Subcutaneous adipose tissue (tissue), 4 donors: Measurements from ENCODE around the gene IZUMO3. TPM values are rescaled to one million over a fixed set of nuclear protein-coding genes. Genes with fewer than 3 reads are reported as not detected.

ENCODE experiments used
- total RNA-seq, 4 donors: library from RNA; depleted of rRNA; stranded (reverse); fragments of >200 nt; gene quantifications; one replicate each; pipeline ENCODE4 v1.1.0, GENCODE V29; 2016
- TF ChIP-seq, protein P1 (sequence below): fragments of 450-650 bp; IDR thresholded peaks from one replicate; pipeline ENCODE4 v1.5.1; 2016; ENCODE audit warnings: low read depth, mild to moderate bottlenecking, control low read depth, antibody characterized with exemption, moderate library complexity

Gene IZUMO3, protein sequence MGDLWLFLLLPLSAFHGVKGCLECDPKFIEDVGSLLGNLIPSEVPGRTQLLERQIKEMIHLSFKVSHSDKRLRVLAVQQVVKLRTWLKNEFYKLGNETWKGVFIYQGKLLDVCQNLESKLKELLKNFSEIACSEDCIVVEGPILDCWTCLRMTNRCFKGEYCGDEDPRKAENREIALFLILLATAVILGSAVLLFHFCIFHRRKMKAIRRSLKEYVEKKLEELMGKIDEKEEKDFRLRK
- total RNA-seq = not detected

DNA sequence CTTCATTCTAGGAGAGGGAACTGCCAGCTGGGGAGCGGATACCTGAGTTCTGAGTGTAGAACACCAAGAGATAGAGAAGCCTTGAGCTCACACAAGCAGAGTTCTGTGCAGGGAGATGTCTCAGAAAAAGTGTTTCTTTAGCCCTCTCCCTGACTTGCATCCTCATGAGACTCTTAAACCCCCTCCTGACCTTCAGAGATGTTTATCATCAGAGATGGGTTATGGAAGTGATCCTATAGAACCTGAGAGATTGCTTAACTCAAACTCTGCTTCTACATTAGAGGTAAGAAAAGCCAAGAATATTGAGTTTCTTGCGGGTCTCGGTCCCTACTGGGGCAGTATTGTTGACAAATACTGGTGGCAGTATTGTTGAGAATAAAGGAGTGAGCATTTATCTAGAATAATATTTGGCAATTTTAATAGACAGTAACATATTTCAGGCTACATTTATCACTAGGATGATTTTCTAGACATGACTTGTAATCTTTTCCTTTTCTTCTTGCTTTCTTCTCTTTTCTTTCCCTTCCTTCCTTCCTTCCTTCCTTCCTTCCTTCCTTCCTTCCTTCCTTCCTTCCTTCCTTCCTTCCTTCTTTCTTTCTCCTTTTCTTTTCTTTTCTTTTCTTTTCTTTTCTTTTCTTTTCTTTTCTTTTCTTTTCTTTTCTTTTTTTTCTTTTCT, at the start of gene IZUMO3:
Gene IZUMO3 (minus strand): TSS at position 51 of the 676 bp plus-strand sequence. CDS start 248 bp downstream, outside the sequence.
- TF ChIP-seq, protein P1, sequence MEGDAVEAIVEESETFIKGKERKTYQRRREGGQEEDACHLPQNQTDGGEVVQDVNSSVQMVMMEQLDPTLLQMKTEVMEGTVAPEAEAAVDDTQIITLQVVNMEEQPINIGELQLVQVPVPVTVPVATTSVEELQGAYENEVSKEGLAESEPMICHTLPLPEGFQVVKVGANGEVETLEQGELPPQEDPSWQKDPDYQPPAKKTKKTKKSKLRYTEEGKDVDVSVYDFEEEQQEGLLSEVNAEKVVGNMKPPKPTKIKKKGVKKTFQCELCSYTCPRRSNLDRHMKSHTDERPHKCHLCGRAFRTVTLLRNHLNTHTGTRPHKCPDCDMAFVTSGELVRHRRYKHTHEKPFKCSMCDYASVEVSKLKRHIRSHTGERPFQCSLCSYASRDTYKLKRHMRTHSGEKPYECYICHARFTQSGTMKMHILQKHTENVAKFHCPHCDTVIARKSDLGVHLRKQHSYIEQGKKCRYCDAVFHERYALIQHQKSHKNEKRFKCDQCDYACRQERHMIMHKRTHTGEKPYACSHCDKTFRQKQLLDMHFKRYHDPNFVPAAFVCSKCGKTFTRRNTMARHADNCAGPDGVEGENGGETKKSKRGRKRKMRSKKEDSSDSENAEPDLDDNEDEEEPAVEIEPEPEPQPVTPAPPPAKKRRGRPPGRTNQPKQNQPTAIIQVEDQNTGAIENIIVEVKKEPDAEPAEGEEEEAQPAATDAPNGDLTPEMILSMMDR = no peak

DNA sequence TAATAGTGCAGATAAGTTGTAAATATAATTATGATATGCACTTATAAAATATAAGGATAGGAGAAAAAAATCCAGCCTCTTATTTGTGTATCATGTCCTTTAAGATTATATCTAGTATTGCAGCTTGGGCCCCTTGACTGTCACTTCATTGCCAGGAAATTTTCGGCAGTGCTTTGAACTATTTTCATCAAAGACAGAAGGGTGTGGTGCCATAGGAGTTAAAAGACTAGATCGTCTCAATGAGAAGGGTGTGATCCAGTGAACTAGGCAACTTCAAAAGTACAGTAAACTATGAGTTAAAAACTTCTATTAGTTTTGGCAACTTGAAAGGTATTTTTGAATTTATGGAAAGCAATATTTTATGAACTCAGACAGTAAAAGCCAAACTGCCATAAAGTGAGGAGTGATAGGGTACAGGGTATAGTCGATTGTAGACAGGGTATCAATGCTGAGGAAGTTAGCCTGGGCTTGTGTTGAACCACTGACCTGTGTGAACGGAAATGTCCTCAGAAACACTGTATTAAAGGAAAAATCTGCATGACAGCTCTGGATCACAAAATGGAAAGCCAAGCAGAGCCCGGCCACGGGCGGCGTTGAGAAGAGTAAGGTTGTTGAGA, 48.6 kb upstream of the IZUMO3 start:
- TF ChIP-seq, protein P1 = no peak

DNA sequence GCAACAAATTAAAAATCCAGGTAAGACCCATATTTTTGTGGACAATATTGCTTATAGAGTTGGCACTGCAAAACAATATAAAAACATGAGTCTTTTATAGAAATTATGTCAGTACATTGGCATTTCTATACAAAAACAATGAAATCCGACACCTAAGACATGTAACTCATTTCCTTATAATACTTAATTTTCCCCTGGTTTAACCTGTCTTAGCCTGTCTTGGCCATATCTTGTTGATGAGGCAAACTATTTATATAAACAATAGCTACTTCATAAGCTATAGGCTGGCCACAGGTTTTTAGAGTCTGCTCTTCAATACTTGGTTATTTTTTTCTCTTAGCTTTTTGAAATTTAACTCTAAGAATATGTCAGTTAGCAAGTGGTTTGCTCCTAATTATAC, 44.7 kb upstream of the IZUMO3 start:
- TF ChIP-seq, protein P1 = no peak

DNA sequence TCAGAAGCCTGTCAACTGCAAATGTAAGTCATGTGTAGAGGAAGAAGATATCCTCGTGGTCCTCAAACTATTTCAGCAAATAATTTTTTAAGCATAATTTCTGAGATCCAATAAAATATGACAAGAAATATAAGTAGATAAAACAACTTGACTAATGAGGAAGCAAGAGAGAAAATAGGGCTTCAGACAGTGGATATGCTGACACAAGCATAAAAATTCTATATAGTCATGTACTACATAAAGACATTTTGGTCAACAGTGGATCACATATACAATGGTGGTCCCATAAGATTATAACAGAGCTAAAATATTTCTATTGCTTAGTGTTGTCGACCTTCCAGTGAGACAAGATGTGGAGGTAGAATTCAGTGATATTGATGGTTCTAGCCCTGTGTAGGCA, 42.2 kb upstream of the IZUMO3 start:
- TF ChIP-seq, protein P1 = no peak

DNA sequence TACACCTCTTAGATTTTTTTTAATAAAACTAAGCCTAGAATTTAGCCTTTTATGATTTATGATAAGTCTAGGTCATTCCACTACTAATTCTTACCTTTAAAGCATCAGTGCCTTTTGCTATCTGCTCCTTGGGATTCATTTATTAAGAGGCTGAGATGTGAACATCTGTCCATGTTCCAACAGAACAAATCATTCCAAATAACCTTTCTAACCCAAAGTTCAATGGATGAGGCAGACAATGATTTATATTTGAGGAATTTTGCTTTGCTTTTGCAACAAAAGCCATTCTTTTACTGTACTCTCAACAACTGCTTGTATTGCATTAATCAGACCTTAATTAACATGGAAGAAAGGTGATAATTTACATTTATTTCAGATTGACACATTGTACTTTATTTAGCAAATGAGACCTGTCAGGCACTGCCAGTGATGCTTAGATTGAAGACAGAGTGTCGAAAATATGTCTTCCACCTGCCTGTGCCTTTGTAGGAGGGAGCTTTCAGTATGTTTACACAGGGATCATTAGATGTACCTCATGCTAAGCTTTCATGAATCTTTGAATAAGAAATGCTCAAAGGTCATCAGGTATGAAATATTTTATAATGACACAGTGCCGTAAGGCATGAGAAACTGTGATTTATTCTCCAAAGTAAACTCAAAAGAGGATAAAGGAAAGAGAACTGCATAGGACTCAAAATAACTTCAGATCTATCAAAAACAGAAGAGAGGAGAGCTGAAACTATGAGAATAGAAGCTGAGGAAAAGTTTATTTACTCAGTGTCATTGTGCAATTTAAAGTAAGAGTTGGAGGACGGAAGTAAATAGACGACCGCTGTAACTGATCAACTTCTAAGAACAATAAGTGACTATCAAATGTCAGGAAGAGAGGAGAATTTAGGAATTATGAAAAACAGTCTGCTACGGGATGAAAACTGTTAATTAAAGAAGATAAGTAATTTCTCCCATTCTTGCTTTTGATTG, 36.7 kb upstream of the IZUMO3 start:
- TF ChIP-seq, protein P1 = no peak

DNA sequence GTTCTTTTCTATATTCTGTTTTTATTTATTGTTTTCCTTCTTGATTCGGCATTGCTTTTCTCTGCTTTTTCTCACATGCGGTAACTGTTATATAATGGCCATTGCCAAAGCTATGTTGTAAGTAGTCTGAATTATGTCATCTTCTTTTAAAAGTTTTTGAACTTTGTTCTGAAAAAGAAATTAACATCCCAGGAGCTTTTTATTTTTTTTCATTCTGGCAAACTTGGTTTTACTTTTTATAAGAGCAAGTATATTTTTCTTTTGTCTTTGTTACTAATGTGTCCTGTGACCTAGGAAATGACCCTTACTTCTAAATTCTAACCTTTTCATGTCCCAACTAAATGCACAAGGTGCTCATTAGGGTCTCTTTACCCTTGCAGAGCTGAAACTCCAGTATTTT, 26.7 kb upstream of the IZUMO3 start:
- TF ChIP-seq, protein P1 = no peak

DNA sequence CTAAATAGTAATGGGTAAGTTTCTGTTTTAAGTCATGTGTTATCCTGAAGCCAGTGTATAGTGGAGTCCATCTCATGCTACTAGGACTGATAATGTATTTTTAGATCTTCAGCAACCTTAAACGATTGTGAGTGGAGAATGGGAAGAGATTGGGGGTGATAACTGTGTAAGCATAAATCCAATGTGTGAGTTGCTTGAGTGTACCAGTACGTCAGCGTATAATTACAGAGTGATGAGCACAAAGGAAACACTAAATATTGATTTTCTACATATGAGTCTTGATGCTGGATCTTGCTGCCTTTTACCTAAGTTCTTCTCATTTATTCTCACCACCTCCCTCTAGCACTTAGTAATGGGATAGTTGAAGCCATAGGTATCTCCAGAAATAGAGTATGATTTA, 16.3 kb upstream of the IZUMO3 start:
- TF ChIP-seq, protein P1 = no peak
